Activated CD8-positive, alpha-beta T cell treated with anti-CD3 and anti-CD28 coated beads for 36 hours (primary cell): ENCODE data around the gene MYZAP. TPM values are rescaled to one million over a fixed set of nuclear protein-coding genes. Genes with fewer than 3 reads are reported as not detected.

Experiments used
- ATAC-seq: fragments of 200-7000 bp; cut with Tn5 transposase; one replicate; pipeline ENCODE4 v1.10.0; 2021; ENCODE audit warnings: mild to moderate bottlenecking, moderate library complexity
- CTCF ChIA-PET: fragments of 350-600 bp; sonication (Branson Sonifier 250); formaldehyde crosslinking; loops from one replicate; lab custom pipeline; 2021; ENCODE audit warnings: antibody characterized with exemption; lab: Charles Lee
- POLR2A ChIA-PET: fragments of 350-600 bp; sonication (Branson Sonifier 250); formaldehyde crosslinking; loops from one replicate; lab custom pipeline; 2021; ENCODE audit warnings: antibody characterized with exemption; lab: Charles Lee
- DNase-seq: peaks from one replicate; pipeline ENCODE4 v3.0.0-alpha.2; 2020
- H3K27ac Mint-ChIP-seq: one replicate; pipeline ENCODE4 v1.8.0; 2021; ENCODE audit warnings: mild to moderate bottlenecking, mixed read lengths
- H3K27me3 Mint-ChIP-seq: one replicate; pipeline ENCODE4 v1.8.0; 2021; ENCODE audit warnings: mixed read lengths
- H3K36me3 Mint-ChIP-seq: one replicate; pipeline ENCODE4 v1.8.0; 2021; ENCODE audit warnings: low read depth, mixed read lengths
- H3K4me1 Mint-ChIP-seq: one replicate; pipeline ENCODE4 v1.8.0; 2021; ENCODE audit warnings: low read depth, mixed read lengths
- H3K4me3 Mint-ChIP-seq: one replicate; pipeline ENCODE4 v1.8.0; 2021; ENCODE audit warnings: mild to moderate bottlenecking, moderate library complexity, mixed read lengths
- H3K9me3 Mint-ChIP-seq: one replicate; pipeline ENCODE4 v1.8.0; 2021; ENCODE audit warnings: mixed read lengths
- intact Hi-C: fragments of 100-400 bp; cut with micrococcal nuclease; formaldehyde crosslinking; loops from one replicate; pipeline ENCODE4 v1.10.0; 2022
- total RNA-seq, 2 experiments: library from RNA; stranded (reverse); gene quantifications; one replicate each; pipeline ENCODE4 v1.2.3, GENCODE V29; 2021
- TF ChIP-seq, protein P1 (sequence below): fragments of 200-600 bp; IDR thresholded peaks from one replicate; pipeline ENCODE4 v1.8.0; 2022; ENCODE audit warnings: antibody characterized with exemption, mild to moderate bottlenecking

The MYZAP gene
- total RNA-seq, 2 experiments from 2014 or later, result not detected

GRCh38 chr15:57551715-57552677 lies 39.7 kb upstream of the MYZAP start:
- Mint-ChIP-seq H3K36me3 (no peaks in the 10 kb centered on the region), H3K9me3 (no peaks in the 10 kb centered on the region), H3K27me3 (no peaks in the 10 kb centered on the region), H3K27ac (no peak overlapping the region), H3K4me1 (no peaks in the 10 kb centered on the region), H3K4me3 (no peak overlapping the region)
- CTCF ChIA-PET, result interaction anchor here (1.4 to 1.9 kb wide), 2 partner anchors 8 to 10 kb away, joined by 5 to 12 read pairs; no protein-coding TSS in a partner anchor
- ATAC-seq (no peak), DNase-seq (no peak)
- TF ChIP-seq, protein P1, sequence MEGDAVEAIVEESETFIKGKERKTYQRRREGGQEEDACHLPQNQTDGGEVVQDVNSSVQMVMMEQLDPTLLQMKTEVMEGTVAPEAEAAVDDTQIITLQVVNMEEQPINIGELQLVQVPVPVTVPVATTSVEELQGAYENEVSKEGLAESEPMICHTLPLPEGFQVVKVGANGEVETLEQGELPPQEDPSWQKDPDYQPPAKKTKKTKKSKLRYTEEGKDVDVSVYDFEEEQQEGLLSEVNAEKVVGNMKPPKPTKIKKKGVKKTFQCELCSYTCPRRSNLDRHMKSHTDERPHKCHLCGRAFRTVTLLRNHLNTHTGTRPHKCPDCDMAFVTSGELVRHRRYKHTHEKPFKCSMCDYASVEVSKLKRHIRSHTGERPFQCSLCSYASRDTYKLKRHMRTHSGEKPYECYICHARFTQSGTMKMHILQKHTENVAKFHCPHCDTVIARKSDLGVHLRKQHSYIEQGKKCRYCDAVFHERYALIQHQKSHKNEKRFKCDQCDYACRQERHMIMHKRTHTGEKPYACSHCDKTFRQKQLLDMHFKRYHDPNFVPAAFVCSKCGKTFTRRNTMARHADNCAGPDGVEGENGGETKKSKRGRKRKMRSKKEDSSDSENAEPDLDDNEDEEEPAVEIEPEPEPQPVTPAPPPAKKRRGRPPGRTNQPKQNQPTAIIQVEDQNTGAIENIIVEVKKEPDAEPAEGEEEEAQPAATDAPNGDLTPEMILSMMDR, result no peak
- POLR2A ChIA-PET, result interaction anchor here (1.5 kb wide), 1 partner anchor 10 kb away, joined by 3 read pairs; no protein-coding TSS in a partner anchor
- intact Hi-C loops, result no loop called here

DNA sequence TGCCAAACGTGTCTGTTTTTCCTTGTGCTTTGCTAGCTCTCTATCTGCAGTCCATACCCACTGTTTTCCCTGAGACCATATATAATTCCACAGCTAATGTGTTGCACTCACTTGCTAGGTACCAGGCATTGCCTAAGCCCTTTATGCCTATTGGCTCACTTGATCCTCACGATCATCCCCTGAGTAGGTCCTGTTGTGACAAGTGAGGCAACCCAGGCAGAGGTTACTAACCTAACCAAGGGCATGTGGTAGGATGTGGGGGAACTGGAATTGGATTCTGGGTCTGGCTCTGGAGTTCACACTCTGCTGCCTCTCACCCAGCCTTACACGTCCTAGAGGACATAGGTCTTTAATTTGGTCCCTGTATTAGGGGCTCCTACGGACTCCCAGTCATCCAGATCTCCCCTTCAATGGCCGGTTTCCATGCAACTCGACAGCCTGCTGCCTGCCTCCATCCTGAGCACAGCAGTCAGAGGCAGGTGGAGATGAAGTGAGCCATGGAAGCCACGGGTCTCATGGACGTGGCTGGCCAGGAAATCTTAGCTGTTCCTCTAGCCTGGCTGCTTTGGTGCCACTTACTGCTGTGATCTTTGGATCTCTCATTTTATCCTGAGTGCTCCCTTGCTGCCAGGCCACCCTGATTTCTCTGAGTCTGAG lies 38.9 kb upstream of the MYZAP start:
- ChIA-PET CTCF (interaction anchor here (1.9 kb wide), 1 partner anchor 11 kb away, joined by 12 read pairs; no protein-coding TSS in a partner anchor), POLR2A (no interaction called here)
- Mint-ChIP-seq H3K27ac (no peak overlapping the region), H3K9me3 (no peaks in the 10 kb centered on the region), H3K27me3 (no peaks in the 10 kb centered on the region), H3K4me3 (no peak overlapping the region), H3K36me3 (no peaks in the 10 kb centered on the region), H3K4me1 (no peaks in the 10 kb centered on the region)
- TF ChIP-seq, protein P1, result no peak
- intact Hi-C loops, result no loop called here
- ATAC-seq (no peak), DNase-seq (no peak)

GRCh38 chr15:57553526-57553925 lies 38.2 kb upstream of the MYZAP start:
- H3K27me3 Mint-ChIP-seq, result no peaks in the 10 kb centered on the region
- H3K9me3 Mint-ChIP-seq, result no peaks in the 10 kb centered on the region
- no peaks in the 10 kb centered on the region for H3K36me3 Mint-ChIP-seq
- POLR2A ChIA-PET, result no interaction called here
- ATAC-seq, result no peak
- no peak overlapping the region for H3K27ac Mint-ChIP-seq
- no peaks in the 10 kb centered on the region for H3K4me1 Mint-ChIP-seq
- CTCF ChIA-PET, result interaction anchor here (1.0 kb wide), 1 partner anchor 11 kb away, joined by 3 read pairs; no protein-coding TSS in a partner anchor
- DNase-seq, result no peak
- intact Hi-C loops, result no loop called here
- TF ChIP-seq, protein P1, result no peak
- no peak overlapping the region for H3K4me3 Mint-ChIP-seq

DNA sequence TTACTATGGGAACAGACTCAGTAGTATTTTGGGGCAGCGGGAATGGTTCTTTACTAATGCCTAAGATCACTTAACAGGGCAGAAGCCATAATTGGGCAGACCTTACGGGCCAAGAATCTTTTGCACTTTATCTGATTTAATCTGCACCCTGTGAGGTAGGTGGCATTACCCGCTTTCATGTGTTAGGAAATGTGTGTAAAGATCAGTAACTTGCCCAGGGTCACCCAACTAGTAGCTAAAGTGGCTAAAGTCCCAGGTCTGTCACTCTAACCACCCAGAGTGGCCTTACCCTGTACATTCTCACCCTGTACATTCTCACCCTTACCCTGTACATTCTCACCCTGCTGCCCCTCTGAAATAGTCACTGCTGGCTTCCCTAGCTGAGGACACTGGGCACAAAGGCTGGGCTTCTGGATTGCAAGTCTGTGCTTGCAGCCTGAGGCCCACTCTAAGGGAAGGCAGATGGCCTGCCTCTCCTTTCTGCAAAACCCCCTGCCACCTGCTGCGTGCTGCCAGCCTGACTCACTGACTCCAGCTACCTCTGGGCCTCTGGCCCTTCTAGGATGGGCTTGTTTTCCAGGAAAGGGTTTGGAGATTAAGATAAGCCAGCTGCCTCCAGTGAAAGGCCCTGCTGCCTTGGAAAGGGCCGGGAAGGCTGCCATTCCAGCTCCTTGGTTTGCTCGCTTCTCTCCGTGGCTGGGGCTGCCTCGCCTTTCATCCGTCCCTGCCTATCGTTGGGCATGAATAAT lies 37.5 kb upstream of the MYZAP start:
- no peaks in the 10 kb centered on the region for H3K4me1 Mint-ChIP-seq
- intact Hi-C loops, result no loop called here
- peaks cover 3% of the 10 kb centered on the region for H3K9me3 Mint-ChIP-seq
- H3K36me3 Mint-ChIP-seq, result no peaks in the 10 kb centered on the region
- POLR2A ChIA-PET, result no interaction called here
- TF ChIP-seq, protein P1, result no peak
- peaks cover 4% of the 10 kb centered on the region for H3K27me3 Mint-ChIP-seq
- no peak for ATAC-seq
- CTCF ChIA-PET, result interaction anchor here (1.0 to 1.3 kb wide), 2 partner anchors 12 kb away, joined by 3 to 4 read pairs; no protein-coding TSS in a partner anchor
- H3K27ac Mint-ChIP-seq, result no peak overlapping the region
- H3K4me3 Mint-ChIP-seq, result no peak overlapping the region
- DNase-seq, result no peak
